Measurements from ENCODE around the gene FYTTD1. TPM values are rescaled to one million over a fixed set of nuclear protein-coding genes. Genes with fewer than 3 reads are reported as not detected.

Gene FYTTD1, protein sequence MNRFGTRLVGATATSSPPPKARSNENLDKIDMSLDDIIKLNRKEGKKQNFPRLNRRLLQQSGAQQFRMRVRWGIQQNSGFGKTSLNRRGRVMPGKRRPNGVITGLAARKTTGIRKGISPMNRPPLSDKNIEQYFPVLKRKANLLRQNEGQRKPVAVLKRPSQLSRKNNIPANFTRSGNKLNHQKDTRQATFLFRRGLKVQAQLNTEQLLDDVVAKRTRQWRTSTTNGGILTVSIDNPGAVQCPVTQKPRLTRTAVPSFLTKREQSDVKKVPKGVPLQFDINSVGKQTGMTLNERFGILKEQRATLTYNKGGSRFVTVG
- 10 to 100 TPM; 58.0 to 75.6 (median 72.2) TPM for total RNA-seq
- 76.6 TPM for total RNA-seq (2013)

GRCh38 chr3:197749601-197750395 lies at the start of gene FYTTD1:
FYTTD1 (plus strand) TSS chr3:197749883; CDS start chr3:197749972, 89 bp downstream.
- Mint-ChIP-seq H3K4me1 (peaks cover 41 to 48% of the 10 kb centered on the region in 2 donors), H3K4me3 (peak within 1 kb of the TSS; percentile 97), H3K27me3 (ENCODE audit: low read depth in 2 of 2) (no peaks in the 10 kb centered on the region), H3K27ac (peak within 1 kb of the TSS; percentile 87 to 90), H3K9me3 (no peaks in the 10 kb centered on the region), H3K36me3 (no peaks in the 10 kb centered on the region)
- Histone ChIP-seq H3K4me3 (ENCODE audit: low read length) (peak within 1 kb of the TSS; percentile 86), H3K27ac (ENCODE audit: low read length) (peak within 1 kb of the TSS; percentile 91), H3K27me3 (ENCODE audit: control insufficient read depth, insufficient read depth, low read length) (no peaks in the 10 kb centered on the region), H3K4me1 (ENCODE audit: control insufficient read depth, insufficient read depth, low read length) (peaks cover 16% of the 10 kb centered on the region), H3K36me3 (ENCODE audit: control insufficient read depth, insufficient read depth, low read length) (no peaks in the 10 kb centered on the region), H3K9me3 (ENCODE audit: control insufficient read depth, insufficient read depth, low read length) (no peaks in the 10 kb centered on the region)
- intact Hi-C loops (cut with micrococcal nuclease), result loop anchor here (1.0 to 5.0 kb wide), 3 partner anchors 12 to 42 kb away; partner anchors contain the start of gene LRCH3
- peak; percentile 47 for TF ChIP-seq CTCF (IDR thresholded peaks at IDR 0.05)
- DNase-seq (peak; percentile 89 to 95), ATAC-seq (peak; percentile 83 to 93 (median 89))
- WGBS (ENCODE audit: insufficient coverage), result under 1% methylated on average over 104 of the region's 104 CpGs

GRCh38 chr3:197700095-197700494 lies 49.6 kb upstream of the FYTTD1 start:
- Mint-ChIP-seq H3K4me1 (no peaks in the 10 kb centered on the region), H3K27me3 (ENCODE audit: low read depth in 2 of 2) (no peaks in the 10 kb centered on the region), H3K36me3 (peaks cover 39% of the 10 kb centered on the region), H3K4me3 (no peak overlapping the region), H3K9me3 (no peaks in the 10 kb centered on the region), H3K27ac (peak overlapping the region in 1 of 2 donors; percentile 57)
- H3K27me3 ChIP-seq (ENCODE audit: control insufficient read depth, insufficient read depth, low read length), result no peaks in the 10 kb centered on the region
- 98% methylated on average over 7 of the region's 9 CpGs for WGBS (ENCODE audit: insufficient coverage)
- H3K4me3 ChIP-seq (ENCODE audit: low read length), result no peak overlapping the region
- H3K36me3 ChIP-seq (ENCODE audit: control insufficient read depth, insufficient read depth, low read length), result peaks cover 71% of the 10 kb centered on the region
- DNase-seq (no peak), ATAC-seq (no peak)
- intact Hi-C loops (cut with micrococcal nuclease), result no loop called here
- H3K4me1 ChIP-seq (ENCODE audit: control insufficient read depth, insufficient read depth, low read length), result no peaks in the 10 kb centered on the region
- H3K9me3 ChIP-seq (ENCODE audit: control insufficient read depth, insufficient read depth, low read length), result no peaks in the 10 kb centered on the region
- no peak overlapping the region for H3K27ac ChIP-seq (ENCODE audit: low read length)
- no peak for TF ChIP-seq CTCF (IDR thresholded peaks at IDR 0.05)

DNA sequence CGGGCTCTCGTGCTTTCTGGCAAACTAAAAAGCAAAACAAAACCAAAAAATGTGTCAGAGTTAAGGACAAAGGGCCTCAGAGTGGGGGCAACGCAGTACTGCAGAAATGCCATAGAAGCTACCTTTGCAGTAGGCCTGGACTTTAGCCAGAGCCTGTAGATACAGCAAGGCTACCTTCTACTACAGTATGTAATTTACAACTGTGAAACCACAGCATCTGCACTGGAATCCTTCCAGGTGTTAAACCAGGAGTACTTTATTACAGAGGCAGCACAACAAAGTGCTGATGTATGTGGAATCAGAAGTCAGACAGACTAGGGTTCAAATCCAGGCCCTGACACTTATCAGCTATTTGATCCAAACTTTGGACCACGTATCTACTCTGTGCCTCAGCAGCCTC lies 47.8 kb upstream of the FYTTD1 start:
- Mint-ChIP-seq H3K27me3 (ENCODE audit: low read depth in 2 of 2) (no peaks in the 10 kb centered on the region), H3K36me3 (peaks cover 32% of the 10 kb centered on the region), H3K27ac (peak overlapping the region in 1 of 2 donors; percentile 24), H3K4me3 (no peak overlapping the region), H3K9me3 (no peaks in the 10 kb centered on the region), H3K4me1 (peaks cover 0 to 3% of the 10 kb centered on the region in 2 donors)
- DNase-seq (no peak), ATAC-seq (no peak)
- WGBS (ENCODE audit: insufficient coverage), result 99% methylated on average over 4 of the region's 4 CpGs
- H3K27me3 ChIP-seq (ENCODE audit: control insufficient read depth, insufficient read depth, low read length), result no peaks in the 10 kb centered on the region
- H3K4me3 ChIP-seq (ENCODE audit: low read length), result no peak overlapping the region
- H3K36me3 ChIP-seq (ENCODE audit: control insufficient read depth, insufficient read depth, low read length), result peaks cover 60% of the 10 kb centered on the region
- intact Hi-C loops (cut with micrococcal nuclease), result no loop called here
- H3K27ac ChIP-seq (ENCODE audit: low read length), result no peak overlapping the region
- no peak for TF ChIP-seq CTCF (IDR thresholded peaks at IDR 0.05)
- no peaks in the 10 kb centered on the region for H3K9me3 ChIP-seq (ENCODE audit: control insufficient read depth, insufficient read depth, low read length)
- peaks cover 9% of the 10 kb centered on the region for H3K4me1 ChIP-seq (ENCODE audit: control insufficient read depth, insufficient read depth, low read length)

All from natural killer cell (primary cell).